ENCODE results near the gene JADE1.

Gene JADE1

DNA sequence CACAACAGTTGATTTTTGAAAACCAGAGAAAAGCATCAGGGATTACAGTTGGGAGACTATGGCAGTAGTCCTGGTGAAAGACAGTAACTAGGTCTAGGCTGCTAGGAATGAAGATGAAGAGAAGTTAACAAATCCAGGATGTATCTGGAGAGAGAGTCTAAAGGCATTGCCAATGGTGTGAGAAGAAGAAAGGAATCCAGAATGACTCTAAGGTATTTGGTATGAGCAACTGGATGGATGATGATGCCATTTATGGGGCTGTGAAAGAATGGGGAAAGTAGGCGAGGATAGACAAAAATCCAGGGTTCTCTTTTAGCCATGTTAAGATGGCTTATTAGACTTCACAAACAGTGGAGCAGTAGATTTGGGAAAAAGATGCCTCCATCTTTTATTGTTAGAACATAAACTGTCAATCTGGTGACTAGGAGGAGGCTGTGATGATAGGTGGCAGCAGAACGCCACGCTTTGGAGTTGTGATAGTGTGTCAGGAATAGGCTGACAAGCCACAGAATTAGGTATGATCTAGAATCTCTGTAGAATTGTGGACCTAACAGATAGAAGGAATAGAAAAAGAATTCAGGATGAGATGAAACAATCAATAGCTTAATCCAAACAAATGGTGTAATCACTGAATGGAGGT, 27.3 kb upstream of the JADE1 start:
- Histone ChIP-seq H3K36me3 (ENCODE audit: low read depth) (no peaks in the 10 kb centered on the region), H3K27ac (ENCODE audit: poor library complexity, severe bottlenecking) (no peak overlapping the region), H3K4me1 (ENCODE audit: insufficient read depth, poor library complexity, severe bottlenecking) (no peaks in the 10 kb centered on the region), H3K27me3 (ENCODE audit: insufficient read depth, poor library complexity, severe bottlenecking) (no peaks in the 10 kb centered on the region), H3K4me3 (ENCODE audit: severe bottlenecking) (no peak overlapping the region), H3K9me3 (ENCODE audit: severe bottlenecking) (no peaks in the 10 kb centered on the region)
- DNase-seq (ENCODE audit: low spot score) (no peak), ATAC-seq (ENCODE audit: low read depth) (peak; percentile 40; the same call in 1 of the 3 replicates)
- TF ChIP-seq, protein P1, sequence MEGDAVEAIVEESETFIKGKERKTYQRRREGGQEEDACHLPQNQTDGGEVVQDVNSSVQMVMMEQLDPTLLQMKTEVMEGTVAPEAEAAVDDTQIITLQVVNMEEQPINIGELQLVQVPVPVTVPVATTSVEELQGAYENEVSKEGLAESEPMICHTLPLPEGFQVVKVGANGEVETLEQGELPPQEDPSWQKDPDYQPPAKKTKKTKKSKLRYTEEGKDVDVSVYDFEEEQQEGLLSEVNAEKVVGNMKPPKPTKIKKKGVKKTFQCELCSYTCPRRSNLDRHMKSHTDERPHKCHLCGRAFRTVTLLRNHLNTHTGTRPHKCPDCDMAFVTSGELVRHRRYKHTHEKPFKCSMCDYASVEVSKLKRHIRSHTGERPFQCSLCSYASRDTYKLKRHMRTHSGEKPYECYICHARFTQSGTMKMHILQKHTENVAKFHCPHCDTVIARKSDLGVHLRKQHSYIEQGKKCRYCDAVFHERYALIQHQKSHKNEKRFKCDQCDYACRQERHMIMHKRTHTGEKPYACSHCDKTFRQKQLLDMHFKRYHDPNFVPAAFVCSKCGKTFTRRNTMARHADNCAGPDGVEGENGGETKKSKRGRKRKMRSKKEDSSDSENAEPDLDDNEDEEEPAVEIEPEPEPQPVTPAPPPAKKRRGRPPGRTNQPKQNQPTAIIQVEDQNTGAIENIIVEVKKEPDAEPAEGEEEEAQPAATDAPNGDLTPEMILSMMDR (IDR thresholded peaks at IDR 0.05; ENCODE audit: poor library complexity, severe bottlenecking): peak; percentile 31

- Histone ChIP-seq H3K9me3 (ENCODE audit: severe bottlenecking) (no peaks in the 10 kb centered on the region), H3K36me3 (ENCODE audit: low read depth) (no peaks in the 10 kb centered on the region), H3K27me3 (ENCODE audit: insufficient read depth, poor library complexity, severe bottlenecking) (no peaks in the 10 kb centered on the region), H3K27ac (ENCODE audit: poor library complexity, severe bottlenecking) (no peak overlapping the region), H3K4me3 (ENCODE audit: severe bottlenecking) (no peak overlapping the region), H3K4me1 (ENCODE audit: insufficient read depth, poor library complexity, severe bottlenecking) (no peaks in the 10 kb centered on the region)
- TF ChIP-seq, protein P1 (IDR thresholded peaks at IDR 0.05; ENCODE audit: poor library complexity, severe bottlenecking): no peak
- ATAC-seq (ENCODE audit: low read depth): peak; percentile 48; the same call in 1 of the 3 replicates
- DNase-seq (ENCODE audit: low spot score): no peak
Measured at GRCh38 chr4:128782875-128783614, 26.5 kb upstream of the JADE1 start.

DNA sequence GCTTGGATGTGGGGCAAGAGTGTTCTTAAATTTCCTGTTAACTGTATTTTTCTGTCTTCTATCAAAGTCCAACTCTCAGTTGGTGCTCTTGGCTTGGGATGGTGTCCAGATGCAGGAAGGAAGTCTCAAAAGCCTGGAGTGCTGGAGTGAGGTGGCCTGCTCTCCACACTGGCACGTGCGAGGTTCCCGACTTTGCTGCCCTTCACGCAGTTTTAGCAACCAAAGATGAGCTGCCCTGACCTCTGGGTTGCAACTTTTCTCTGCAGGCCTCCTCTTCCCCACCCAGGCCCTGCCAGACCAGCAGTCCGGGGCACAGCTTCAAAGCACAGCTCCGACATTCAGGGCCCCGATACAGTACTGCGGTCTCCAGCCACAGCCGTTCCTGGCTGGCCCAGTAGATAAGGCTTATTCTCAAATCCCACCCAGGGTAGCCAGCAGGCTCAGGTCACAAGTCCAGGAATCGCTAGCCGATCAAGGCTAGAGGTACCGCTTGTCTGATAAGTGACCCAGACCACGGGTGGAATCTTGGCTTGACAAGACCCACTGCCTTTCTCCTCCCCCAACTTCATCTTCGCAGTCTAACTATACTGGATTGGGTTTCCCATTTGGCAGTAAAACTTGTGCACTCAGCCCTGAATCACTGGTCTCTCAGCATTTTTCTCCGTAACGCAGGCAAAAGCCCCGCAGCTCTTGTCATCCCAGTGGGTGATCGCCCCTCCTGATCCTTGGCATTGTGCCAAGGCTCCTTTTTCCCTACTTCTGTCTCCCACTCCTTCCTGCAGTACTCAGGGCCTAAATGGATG, 21.8 kb upstream of the JADE1 start:
- Histone ChIP-seq H3K9me3 (ENCODE audit: severe bottlenecking) (no peaks in the 10 kb centered on the region), H3K27ac (ENCODE audit: poor library complexity, severe bottlenecking) (no peak overlapping the region), H3K4me1 (ENCODE audit: insufficient read depth, poor library complexity, severe bottlenecking) (no peaks in the 10 kb centered on the region), H3K4me3 (ENCODE audit: severe bottlenecking) (no peak overlapping the region), H3K27me3 (ENCODE audit: insufficient read depth, poor library complexity, severe bottlenecking) (no peaks in the 10 kb centered on the region), H3K36me3 (ENCODE audit: low read depth) (no peaks in the 10 kb centered on the region)
- TF ChIP-seq, protein P1 (IDR thresholded peaks at IDR 0.05; ENCODE audit: poor library complexity, severe bottlenecking): no peak
- DNase-seq (ENCODE audit: low spot score) (no peak), ATAC-seq (ENCODE audit: low read depth) (no peak)

DNA sequence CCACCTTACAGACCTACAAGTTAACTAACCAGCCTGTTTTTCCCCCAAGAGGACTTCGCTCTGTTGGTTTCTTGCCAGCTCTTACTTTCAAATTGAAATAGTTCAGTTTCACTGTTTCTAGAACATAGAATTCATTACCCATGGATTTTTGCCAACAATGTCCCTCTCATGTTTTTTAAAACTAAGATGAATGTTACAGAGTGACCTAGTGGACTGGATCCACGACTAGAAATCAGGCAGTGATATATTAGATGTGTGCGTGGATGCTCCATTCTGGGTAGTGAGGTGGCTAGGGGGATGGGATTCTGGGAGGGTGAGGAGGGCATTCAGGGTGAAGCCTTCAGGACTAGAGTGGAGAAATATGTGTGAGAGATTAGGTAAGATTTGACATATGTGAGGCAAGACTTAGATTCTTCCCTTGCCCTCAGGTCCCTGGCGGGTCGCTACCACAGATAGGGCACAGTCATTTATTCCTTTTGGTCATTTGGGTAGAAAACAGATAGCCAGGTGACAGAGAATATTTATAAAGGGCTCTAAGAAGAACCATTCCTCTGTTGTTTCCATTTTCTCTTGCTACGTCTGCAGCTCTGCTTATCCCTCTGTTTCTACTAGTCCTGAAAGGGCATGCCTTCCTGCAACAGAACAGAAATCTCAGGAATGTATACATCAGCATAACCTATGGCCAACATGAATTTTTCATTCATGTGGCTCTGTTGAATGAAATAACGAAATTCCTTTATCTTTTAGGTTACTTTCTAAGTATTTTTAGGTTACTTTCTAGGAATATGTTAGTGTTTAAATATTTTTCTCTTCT, 15.4 kb upstream of the JADE1 start:
- Histone ChIP-seq H3K27me3 (ENCODE audit: insufficient read depth, poor library complexity, severe bottlenecking) (no peaks in the 10 kb centered on the region), H3K36me3 (ENCODE audit: low read depth) (no peaks in the 10 kb centered on the region), H3K9me3 (ENCODE audit: severe bottlenecking) (no peaks in the 10 kb centered on the region), H3K27ac (ENCODE audit: poor library complexity, severe bottlenecking) (no peak overlapping the region), H3K4me3 (ENCODE audit: severe bottlenecking) (no peak overlapping the region), H3K4me1 (ENCODE audit: insufficient read depth, poor library complexity, severe bottlenecking) (peaks cover 7% of the 10 kb centered on the region)
- DNase-seq (ENCODE audit: low spot score) (no peak), ATAC-seq (ENCODE audit: low read depth) (no peak)
- TF ChIP-seq, protein P1 (IDR thresholded peaks at IDR 0.05; ENCODE audit: poor library complexity, severe bottlenecking): no peak

All from RWPE2 (cell line).